ENCODE measurements around the gene MYL7. TPM values are rescaled to one million over a fixed set of nuclear protein-coding genes. Genes with fewer than 3 reads are reported as not detected.

The MYL7 gene
- total RNA-seq, 1 experiment from 2014 or later, result not detected

DNA sequence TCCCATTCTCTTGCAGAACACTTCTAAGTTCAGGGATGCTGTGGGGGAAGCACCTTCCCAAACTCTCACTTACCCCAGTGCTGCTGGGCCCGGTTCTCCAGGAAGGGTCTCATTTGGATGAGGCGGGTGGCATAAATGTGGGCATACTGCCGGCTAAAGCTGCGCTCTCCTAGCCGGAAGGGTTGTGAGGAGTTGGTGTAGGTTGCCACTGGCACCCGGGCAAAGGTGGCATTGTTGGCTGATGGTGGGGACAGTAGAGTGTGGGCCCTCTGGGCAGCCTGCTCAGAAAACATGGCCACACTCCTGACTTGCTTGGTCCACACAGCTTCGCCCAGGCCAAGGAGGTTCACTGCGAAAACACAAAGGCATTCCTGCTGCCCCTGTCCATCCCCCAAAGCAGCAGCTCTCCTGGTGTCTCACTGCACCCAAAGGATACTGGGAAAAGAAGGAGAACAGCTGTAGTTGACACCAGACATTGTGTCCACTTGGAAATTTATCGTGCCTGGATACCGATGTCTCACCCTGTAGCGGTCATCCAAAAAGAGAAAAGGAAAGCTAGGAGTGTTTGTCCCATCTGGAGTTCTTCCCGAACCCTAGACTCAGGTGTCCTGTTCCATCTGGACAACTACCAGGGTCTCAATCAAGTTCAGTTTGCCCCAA lies 19.2 kb downstream of the MYL7 start:
- Histone ChIP-seq H3K36me3 (ENCODE audit: control insufficient read depth in 1 of 2, insufficient read depth in 2 of 2, low read length in 2 of 2) (peaks cover 20 to 32% of the 10 kb centered on the region in 2 experiments), H3K4me2 (ENCODE audit: low read length) (peak overlapping the region; percentile 87), H3K9me3 (ENCODE audit: control insufficient read depth in 1 of 2, insufficient read depth in 1 of 2, low read depth in 1 of 2, low read length in 2 of 2) (no peaks in the 10 kb centered on the region), H2AFZ (ENCODE audit: low read depth, low read length, poor library complexity, severe bottlenecking) (no peak overlapping the region), H3K27me3 (ENCODE audit: insufficient read depth, low read length) (no peaks in the 10 kb centered on the region), H3K27ac (ENCODE audit: low read depth, low read length) (no peak overlapping the region), H3K9me2 (ENCODE audit: insufficient read depth) (no peaks in the 10 kb centered on the region), H4K20me1 (ENCODE audit: insufficient read depth) (no peaks in the 10 kb centered on the region), H3K79me2 (ENCODE audit: insufficient read depth, low read length) (peaks cover 47% of the 10 kb centered on the region), H3K9ac (ENCODE audit: low read length) (peak overlapping the region; percentile 91), H3K4me3 (replicated peaks in 1 of 2; ENCODE audit: low read depth in 1 of 2, low read length in 2 of 2) (peak overlapping the region; percentile 69 to 92; a peak in 3 of 4 replicates), H3K4me1 (ENCODE audit: control insufficient read depth in 1 of 2, insufficient read depth in 2 of 2, low read length in 2 of 2) (peaks cover 3 to 19% of the 10 kb centered on the region in 2 experiments; a peak in 2 of 4 replicates)
- intact Hi-C loops (cut with micrococcal nuclease), result loop anchor here (5.0 kb wide), 1 partner anchor 40 kb away; the partner anchor contains the start of gene POLM
- ATAC-seq (no peak), DNase-seq (ENCODE audit: low read depth, low spot score) (no peak)
- RAD21 ChIA-PET (ENCODE audit: low non-redundant PET in 1 of 2, low total read pairs in 2 of 2, uncharacterized antibody in 2 of 2, unreplicated experiment in 2 of 2), result no interaction called here
- POLR2A ChIA-PET, result no interaction called here
- BruUV-seq (replicated peaks), result no TSS peak
- CTCF ChIA-PET, result no interaction called here
- TF ChIP-seq, protein P1, sequence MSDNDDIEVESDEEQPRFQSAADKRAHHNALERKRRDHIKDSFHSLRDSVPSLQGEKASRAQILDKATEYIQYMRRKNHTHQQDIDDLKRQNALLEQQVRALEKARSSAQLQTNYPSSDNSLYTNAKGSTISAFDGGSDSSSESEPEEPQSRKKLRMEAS (IDR thresholded peaks at IDR 0.05), result no peak
- TF ChIP-seq CEBPB (IDR thresholded peaks at IDR 0.05; ENCODE audit: low read depth) (no peak), YY1 (IDR thresholded peaks at IDR 0.05; ENCODE audit: extremely low read depth, insufficient replicate concordance, low read depth, low read length) (no peak), EZH2 (IDR thresholded peaks at IDR 0.05) (no peak), POLR2A (IDR thresholded peaks at IDR 0.05; ENCODE audit: borderline replicate concordance, extremely low read depth, insufficient read depth, insufficient read length) (no peak), ZNF274 (IDR thresholded peaks at IDR 0.05; ENCODE audit: low read depth, low read length) (no peak), ZBTB33 (IDR thresholded peaks at IDR 0.05; ENCODE audit: extremely low read depth, insufficient replicate concordance, low read length) (no peak), SIN3A (IDR thresholded peaks at IDR 0.05; ENCODE audit: low read depth) (no peak), ZFX (IDR thresholded peaks at IDR 0.05) (no peak), FOSL1 (IDR thresholded peaks at IDR 0.05; ENCODE audit: low read depth) (no peak), RAD21 (IDR thresholded peaks at IDR 0.05; ENCODE audit: low read depth) (no peak), EZH2phosphoT487 (IDR thresholded peaks at IDR 0.05; ENCODE audit: borderline replicate concordance) (no peak), CTCF (IDR thresholded peaks at IDR 0.05 in 2 of 3, conservative IDR thresholded peaks at IDR 0.05 in 1 of 3; ENCODE audit: borderline replicate concordance in 1 of 3, insufficient read depth in 1 of 3, low read depth in 2 of 3, low read length in 2 of 3) (no peak), ELF1 (IDR thresholded peaks at IDR 0.05; ENCODE audit: borderline replicate concordance, low read depth) (no peak), REST (IDR thresholded peaks at IDR 0.05; ENCODE audit: low read depth) (no peak), SP1 (IDR thresholded peaks at IDR 0.05; ENCODE audit: low read depth) (no peak), SRF (IDR thresholded peaks at IDR 0.05; ENCODE audit: low read depth) (no peak), CBX3 (IDR thresholded peaks at IDR 0.05; ENCODE audit: low read depth) (no peak), TCF7L2 (IDR thresholded peaks at IDR 0.05; ENCODE audit: borderline replicate concordance, extremely low read depth, insufficient read depth, insufficient read length) (no peak)
- TF ChIP-seq, protein P2, sequence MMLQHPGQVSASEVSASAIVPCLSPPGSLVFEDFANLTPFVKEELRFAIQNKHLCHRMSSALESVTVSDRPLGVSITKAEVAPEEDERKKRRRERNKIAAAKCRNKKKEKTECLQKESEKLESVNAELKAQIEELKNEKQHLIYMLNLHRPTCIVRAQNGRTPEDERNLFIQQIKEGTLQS (IDR thresholded peaks at IDR 0.05), result no peak

Data from HCT116 (cell line).